NOMO-1 (cell line): ENCODE data around the gene RELT.

Experiments used
- DNase-seq, 2 experiments: peaks; one replicate each; lab custom pipeline; 2025; ENCODE audit not compliant: unreplicated experiment in 2 of 2; lab: John Stamatoyannopoulos, UW

RELT gene, protein sequence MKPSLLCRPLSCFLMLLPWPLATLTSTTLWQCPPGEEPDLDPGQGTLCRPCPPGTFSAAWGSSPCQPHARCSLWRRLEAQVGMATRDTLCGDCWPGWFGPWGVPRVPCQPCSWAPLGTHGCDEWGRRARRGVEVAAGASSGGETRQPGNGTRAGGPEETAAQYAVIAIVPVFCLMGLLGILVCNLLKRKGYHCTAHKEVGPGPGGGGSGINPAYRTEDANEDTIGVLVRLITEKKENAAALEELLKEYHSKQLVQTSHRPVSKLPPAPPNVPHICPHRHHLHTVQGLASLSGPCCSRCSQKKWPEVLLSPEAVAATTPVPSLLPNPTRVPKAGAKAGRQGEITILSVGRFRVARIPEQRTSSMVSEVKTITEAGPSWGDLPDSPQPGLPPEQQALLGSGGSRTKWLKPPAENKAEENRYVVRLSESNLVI

DNA sequence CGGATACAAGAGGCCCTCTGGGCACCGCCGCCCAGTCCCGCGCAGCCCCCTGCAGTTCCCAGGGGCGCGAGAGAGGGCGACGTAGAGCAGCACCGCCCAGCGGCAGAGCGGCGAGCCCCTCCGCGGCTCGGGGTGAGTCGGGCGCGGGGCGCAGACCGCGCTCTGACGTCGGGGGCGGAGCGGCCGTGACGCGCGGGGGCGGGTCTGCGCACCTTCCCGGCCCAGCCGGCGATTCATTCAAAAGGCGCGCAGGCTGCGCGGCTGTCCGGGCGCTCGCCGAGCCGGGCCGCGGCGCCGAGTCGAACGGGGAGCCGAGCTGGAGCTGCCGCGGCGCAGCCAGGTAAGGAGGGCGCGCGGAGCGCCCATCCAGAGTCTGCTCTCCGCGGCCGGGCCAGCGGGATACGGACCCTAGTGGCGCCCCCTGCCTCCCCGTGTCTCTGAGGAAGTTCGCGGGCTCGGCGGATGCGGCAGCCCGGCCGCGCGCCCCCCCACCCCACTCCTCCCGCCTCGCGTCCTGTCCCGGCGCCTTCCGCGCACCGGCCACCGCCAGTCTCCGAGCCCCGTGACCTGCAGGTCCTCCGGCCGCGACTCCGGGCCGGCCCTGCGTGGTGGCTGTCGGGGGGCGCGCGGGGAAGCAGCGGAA, at the start of gene RELT:
TSS of gene RELT (plus strand) at position 240 of the 643 bp plus-strand sequence. CDS start 12,738 bp downstream, outside the sequence.
- DNase-seq, result peak; percentile 83 to 96

DNA sequence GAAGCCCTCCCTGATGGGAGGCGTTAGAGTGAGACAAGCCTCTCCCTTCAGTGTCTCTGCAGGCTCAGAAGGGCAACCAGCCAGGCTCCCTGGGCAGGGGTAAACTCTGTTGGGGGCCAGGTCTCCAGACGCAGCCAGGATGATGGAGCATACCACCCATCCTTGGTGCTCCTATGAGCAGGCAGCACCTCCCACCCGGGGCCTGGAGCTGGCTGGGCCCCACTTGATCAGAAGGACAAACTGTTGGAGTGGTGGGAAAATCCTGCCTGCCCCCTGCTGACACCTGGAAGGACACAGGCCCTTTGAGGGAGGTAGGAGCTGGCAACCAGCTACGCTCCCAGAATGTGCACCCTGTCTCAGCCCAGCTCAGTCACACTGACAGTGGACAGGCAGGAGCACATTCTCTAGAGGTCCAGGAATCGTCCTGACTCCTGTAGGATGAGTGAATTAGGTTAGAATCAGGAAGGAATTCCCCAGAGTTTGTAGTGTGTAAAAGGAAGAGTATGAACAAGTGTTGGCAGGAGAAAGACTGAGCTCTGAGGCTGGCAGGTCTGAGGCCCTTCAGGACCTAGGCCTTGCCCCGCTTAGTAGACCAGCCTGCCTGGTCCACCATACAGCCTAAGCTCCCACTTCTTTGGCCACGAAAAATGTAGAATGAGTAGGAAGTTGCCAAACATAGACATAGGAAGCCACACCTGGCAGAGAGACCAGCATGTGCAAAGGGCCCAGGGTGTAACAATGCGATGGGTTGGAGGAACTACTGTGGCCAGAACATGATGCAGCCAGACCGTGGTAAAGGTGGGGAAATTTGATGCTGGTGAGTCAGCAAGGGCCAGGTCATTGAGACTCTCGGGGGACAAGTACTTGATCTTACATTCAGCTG, 49.0 kb upstream of the RELT start:
- no peak for DNase-seq

DNA sequence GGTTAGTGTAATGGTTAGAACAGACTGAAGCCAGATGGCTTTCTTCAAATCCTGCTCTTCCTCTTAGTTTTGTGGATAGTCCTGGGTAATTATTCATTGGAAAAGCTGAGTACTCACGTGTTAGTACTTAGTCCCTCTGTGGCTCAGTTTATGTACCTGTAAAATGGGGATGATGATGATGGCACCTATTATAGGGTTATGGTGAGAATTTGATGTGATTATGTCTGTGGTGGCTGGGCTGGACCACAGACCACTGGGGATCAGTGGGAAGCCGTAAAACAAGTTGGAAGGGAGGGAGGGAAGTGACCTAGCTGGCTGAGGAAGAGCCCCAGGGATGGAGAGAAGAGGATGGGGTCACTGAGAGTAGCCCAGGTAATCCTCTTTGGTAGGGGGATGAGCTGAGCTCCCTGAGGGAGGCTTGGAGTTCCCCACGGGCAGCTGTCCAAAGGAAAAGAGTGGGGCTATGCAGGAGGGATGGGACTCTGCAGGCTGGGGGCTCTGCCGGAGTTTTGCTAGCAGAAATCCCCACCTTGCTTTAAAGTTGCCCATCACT, 48.3 kb upstream of the RELT start:
- DNase-seq, result no peak

DNA sequence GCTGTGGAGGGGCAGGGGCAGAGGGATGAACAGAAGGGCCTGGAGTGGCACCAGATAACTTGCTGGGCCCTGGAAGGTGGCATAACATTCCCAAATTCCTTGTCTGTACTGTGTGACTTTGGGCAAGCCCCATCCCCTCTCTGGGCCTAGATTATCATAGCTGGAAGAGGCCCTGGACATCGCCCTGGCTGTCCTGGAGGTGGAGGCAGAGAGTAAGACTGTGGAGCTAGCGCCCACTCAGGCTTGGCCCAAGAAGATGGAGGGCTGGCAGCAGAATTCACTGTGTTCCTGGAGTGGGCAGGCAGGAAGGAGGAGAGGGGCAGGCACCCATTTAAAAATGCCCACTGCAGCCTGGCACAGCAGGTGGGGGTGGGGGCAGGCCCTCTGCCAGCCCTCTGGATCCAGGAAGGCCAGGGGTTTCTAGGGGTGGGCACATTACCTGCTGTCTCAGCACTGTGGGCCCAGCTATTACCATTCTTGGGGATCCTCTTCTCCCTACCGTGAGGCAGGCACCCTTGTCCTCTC, 45.6 kb upstream of the RELT start:
- no peak for DNase-seq

DNA sequence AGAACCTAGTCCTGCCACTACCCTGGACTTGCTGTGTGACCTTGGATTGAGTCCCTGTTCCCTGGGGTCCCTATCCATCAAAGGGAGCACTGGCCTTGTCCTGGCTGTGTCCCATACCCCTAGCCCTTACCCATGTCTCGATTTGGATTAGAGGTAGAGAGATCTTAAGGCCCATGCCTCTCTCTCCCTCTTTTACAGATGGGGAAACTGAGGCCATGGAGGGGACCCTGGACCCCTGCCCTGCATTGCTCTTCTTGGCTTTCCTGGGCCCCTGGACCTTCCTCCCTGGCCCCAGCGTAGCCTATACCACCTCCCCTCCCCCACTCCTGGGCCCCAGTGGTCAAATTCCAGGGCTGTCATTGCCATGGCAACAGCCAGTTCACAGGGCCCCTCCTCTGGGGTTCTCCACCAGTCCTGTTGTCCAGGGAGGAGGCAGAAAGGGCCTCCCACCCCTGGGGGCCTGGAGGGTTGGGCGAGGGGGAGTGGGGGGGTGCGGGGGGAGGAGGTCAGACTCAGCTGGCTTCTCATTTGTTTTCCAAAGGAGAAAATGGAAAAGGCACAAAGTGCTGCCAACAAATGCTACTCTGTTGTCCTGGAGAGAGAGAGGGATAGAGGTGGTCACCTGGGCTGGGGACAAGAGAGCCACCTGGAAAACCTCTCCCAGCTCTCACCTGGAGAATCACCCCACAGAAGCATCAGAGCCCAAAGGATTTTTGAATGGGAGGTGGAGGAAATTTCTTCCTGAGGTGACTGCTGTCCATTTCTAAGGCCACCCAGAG, 44.9 kb upstream of the RELT start:
- DNase-seq, result no peak

- no peak for DNase-seq
These were observed 43.0 kb upstream of the RELT start for GRCh38 chr11:73333173-73333572.

DNA sequence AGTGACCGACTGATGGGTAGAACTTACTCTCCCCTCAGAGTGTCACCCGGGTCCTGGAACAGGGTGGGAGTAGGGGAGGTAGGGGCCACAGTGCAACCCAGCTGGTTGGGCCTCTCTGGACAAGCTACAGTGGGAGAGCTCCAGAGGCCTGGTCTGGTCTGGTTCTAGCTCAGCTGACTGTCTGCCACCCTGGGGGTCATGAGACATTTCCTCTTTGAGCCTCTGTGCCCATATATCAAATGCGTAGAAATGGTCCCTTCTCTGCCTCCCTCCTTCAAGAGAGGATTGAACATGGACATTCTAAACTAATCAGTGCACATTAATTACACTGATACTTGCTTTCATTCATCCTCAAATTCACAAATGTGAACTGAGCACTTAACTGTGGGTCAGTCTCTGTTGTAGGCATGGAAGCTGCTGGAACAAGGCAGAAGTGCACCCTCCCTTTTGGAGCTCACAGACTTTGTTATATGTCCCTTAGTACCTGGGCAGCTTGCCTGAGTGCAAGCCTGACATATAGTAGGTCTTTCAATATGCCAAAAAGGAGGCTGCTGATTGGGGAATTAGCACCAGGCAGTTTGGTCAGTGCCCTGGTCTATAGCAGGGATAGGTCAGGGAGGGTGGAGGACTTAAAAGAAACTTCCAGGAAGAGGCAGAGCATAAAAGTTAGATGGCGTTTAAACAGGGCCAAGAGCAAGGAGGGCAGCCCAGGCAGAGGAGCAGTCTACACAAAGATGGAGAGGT, 42.4 kb upstream of the RELT start:
- DNase-seq, result no peak

GRCh38 chr11:73334384-73335203, 41.6 kb upstream of the RELT start:
- no peak for DNase-seq

DNA sequence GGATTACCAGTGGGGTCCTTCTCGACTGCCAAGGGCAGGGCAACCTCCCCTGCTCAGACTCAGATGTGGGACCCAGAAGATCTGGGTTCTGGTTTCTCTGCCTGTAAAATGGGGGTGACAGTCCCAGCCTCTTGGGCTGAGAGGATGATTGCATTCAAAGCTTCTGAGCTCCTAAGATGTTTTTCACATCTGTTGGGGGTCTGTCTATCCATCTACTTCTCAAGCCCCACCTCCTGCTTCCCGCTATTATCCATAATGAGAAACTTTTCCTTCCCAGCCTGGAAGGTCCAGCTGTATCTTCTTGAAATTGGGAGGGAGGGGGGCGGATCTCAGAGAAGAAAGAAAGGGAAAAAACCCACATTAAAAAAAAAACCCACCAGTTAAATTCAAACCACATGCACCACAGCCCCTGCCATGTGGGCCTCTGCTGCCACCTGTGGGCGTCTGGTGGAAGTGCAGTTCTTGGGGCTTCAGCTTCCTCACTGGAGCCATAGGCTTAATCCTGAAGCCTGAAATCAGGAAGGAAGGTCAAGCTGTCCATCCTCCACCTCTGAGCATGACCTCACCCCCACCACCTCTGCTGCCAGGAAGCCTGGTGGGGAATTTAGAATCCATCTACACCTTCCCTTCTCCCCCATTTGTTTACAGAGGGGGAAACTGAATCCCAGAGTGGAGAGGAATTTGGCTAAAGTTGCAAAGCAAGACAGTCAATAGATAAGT, 40.8 kb upstream of the RELT start:
- peak; percentile 47 to 55 for DNase-seq

GRCh38 chr11:73337846-73338245, 38.4 kb upstream of the RELT start:
- no peak for DNase-seq

DNA sequence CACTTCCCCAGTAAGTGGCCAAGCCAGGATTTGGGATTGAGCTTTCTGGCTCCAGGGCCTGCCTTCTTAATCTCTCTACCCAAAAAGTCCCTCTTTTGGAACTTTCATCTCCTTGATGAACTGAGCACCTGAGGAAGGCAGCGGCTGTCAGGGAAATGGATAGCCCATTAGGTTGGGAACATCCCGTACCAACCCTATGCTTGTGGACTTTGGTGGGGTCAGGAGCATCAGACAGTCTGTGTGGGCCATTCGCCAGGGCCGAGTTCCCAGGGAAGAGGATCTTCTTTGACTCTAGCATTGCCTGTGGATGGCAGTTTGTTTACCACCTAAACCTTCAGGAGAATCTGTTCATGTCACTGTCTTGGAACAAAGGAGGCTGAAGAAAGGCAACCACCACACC, 37.9 kb upstream of the RELT start:
- DNase-seq, result no peak

- DNase-seq, result no peak
These were observed 36.0 kb upstream of the RELT start for GRCh38 chr11:73340164-73340563.

- no peak for DNase-seq
These were observed 33.6 kb upstream of the RELT start for GRCh38 chr11:73342633-73343032.

DNA sequence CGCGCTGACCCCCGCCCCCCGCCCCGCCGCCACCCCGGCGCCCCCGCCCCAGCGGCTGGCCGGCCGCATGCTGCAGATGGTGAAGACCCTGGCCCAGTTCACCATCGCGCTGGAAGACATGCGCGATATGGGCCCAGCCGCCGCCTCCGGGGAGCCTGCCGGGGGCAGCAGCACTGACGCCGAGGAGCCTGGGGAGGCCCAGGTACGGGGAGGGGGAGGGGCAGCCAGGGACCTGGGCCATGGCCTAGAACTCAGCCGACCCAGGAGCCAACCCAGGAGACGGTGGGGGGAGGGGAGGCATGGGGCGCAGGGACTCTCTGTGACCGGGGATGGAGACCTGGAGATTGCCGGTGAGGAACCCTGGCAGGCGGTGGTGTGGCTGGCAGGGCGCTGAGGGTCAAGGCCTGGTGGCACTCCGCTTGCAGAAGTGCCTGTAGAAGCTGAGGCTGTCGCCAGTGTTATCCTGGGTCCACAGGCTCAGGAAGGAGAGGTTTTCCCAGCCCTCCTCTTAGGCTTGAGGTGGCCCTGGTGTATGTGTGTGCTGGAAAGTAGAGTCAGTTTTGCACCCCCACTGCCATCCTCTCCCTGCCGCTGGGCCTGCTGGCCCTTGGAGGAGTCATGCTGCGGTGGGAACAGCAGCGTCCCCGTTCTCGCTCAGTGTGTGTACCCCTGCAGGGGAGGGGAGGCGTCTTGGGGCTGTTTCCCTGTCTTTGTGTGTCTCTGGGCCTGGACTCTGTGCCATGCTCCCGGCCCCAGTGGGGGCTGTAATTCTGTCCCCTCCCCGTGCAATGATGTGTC, 32.9 kb upstream of the RELT start:
- DNase-seq, result no peak

DNA sequence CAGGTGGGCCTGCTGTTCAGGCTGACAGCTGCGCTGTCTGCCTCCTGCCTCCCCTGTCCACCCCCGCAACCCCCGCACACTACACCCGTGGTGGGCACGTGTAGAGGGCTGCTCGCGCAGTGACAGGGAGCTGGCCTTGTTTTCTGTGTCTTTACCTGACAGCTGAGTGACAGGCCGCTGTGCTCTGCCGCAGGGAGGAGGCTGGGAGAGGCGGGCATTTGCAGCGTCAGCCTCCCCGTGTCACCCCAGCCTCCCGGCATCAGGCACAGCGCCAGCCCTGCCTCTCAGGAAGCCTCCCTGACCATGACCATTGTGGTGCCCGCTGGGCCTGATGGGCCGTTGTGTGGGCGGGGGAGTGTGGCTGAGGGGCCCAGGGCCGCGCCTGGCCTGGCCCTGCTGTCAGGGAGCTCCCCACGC, 32.0 kb upstream of the RELT start:
- DNase-seq, result no peak

- no peak for DNase-seq
These were observed 30.6 kb upstream of the RELT start for GRCh38 chr11:73345481-73346160.
